GM18867 (cell line): Measurements from ENCODE around the gene ADAMTS17.
"Not testable (repeated sequence)": the region's sequence is repeated elsewhere in the genome, so short reads cannot be mapped to it uniquely, and the experiment has no call there.

Experiments
- ATAC-seq: cut with Tn5 transposase; IDR thresholded peaks from one replicate; pipeline ENCODE4 v1.9.1; 2021; ENCODE audit warnings: mild to moderate bottlenecking, moderate library complexity; ENCODE audit not compliant: unreplicated experiment

ADAMTS17 gene

DNA sequence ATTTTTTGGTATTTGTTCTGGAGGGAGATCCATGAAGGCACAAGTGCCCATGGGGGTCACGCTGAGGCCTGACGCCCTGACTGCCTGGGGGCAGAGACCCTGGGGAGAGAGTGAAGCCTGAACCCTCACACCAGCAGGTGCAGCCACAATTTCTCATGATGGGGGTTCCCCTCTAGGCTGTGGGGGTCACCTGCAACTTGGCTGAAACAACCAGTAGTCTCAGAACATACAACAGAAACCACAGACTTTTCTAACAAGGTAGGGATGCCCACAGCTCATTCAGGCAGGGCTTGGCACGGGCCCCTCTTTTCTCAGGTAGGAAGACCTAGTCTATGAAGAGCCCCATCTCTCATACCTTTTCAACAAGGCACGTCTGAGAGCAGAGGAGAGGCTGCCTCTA lies 245.1 kb downstream of the ADAMTS17 start:
- no peak for ATAC-seq

DNA sequence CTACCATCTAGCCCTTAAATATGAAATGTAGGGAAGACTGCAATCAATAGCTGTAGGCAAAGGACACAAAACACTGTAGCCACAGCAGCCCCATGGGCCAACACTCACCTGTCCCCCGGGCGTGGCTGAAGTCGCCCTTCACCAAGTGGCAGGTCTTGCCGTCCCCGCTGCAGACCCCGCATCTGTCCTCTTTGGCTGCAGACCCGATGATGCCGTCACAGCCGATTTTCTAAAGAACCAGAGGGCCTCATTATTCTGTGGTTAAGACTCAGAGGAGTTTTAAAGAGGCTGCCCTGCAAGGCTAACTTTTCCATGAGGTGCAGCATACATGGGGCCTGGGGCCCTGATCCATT lies 245.6 kb downstream of the ADAMTS17 start:
- ATAC-seq: no peak

DNA sequence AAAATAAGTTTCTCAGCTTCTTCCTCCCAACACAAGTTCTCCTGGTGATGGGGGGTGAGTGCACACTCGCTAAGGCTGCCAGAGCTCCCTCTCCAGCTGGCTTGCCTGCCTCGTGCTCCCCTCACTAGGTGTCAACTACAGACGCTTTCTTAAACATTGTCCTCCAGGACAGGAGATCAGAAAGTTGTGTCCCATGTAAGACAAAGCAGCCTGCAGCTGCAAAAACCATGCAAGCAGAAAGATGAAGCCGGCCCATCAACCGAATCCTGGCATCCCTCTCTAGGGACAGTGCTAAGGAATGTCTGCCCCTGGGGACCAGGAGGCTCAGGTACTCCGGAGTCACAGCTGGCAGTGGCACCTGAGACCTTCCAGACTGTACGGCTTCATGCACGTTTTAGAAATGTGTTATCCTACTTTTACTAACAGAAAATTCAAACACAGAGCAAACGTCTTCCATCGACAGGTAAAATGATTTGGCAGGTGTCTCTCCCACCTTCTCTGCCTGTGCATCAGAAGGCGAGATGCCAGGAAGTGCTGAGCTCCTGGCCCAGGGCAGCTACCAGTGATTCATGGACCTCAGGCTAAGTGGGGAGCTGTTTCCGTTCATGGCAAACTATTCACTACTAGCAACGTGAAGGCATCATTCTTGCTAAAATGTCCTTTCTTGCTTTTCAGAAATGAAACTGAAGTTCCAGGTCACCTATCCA lies 246.1 kb downstream of the ADAMTS17 start:
- no peak for ATAC-seq

DNA sequence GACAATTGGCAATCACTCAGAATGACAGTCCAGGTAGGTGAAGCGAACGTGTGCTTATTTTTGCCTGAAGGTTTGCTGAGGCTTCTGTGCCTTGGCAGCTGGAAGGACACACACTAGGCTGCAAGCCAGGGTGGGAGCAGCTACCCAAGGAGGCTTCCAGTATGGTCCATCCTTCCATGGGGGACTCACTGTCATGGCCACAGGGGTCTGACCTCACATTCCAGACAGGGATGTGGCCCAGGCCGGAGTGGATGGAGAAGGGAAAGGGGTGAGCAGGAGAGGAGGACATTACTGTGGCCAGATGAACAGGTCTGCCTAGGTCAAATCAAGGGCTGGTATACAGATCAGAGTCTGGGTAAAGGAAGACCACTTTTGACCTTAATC lies 247.7 kb downstream of the ADAMTS17 start:
- ATAC-seq: no peak

DNA sequence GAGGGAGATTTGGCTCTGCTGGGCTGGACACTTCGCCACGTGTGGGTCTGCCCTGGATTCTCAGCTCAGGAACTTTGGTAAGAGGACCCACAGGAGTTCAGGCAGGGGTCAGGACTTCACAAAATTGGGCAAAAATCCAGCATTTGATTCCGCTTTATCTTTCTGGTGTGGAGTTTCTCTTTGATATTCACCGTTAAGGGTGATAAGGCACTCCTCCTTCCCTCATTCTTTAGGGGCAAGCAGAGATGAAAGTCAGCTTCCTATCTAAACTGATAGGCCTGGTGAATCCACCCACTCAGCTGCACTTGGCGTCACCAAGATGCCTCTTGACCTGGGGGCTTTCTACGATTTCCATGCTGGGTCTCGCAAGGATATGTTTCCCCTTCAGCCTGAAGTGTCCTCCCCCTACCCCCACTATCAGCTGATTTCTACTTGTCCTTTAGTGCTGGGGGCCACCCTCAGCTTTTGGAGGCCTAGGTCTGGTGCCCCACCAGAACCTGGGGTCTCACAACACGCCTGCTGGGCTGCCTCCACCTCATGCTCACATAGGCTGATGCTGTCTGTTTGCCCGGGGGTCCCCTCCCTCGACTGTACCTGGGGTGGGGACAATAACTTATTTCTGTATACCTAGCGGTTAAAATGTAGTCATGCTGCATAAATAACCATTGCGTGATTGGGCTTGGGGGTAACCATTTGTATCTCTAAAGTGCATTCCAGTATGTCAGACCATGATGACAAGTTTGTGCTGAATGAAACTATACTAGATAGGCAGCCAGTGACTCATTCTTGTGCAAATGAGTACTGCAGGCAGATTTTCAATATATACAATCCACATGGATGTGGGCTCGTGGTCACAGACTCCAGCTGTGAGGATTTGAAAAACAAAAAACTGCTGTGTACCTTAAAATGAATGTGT lies 248.3 kb downstream of the ADAMTS17 start:
- no peak for ATAC-seq

DNA sequence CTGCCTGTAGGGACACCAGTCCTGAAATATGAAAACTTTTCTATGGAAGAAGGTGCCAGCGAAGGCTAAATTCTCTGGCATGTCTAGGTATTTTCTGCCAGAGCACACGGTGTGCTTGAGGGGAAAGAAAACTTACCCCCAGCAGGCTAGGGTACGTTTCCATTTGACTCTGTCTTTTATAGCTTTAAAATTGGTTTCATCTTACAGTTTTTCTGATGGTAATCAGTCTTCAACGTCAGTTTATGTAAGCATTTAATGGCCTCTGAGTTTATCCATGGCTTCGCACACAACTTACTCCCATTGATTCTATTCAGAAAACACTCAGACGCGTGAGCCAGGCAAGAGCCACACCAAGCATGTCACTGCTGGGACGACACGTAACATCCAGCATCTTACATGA lies 249.7 kb downstream of the ADAMTS17 start:
- ATAC-seq: no peak

DNA sequence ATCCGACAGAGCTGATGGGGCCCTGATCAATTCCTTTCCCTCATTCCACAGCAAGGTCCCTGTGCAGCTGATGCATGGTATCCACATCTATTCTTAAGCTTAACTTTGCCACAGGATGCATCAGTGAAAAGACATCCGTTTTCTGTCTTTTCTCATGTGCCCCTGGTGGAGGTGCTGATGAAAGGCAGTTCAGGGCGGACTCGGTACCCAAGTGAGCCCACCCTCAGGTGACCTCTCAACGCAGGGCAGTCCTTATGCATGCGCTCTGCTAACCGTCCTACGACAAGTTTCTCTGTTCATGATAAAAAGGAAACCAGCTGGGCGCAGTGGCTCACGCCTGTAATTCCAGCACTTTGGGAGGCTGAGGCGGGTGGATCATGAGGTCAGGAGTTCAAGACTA lies 251.4 kb downstream of the ADAMTS17 start:
- no peak for ATAC-seq

DNA sequence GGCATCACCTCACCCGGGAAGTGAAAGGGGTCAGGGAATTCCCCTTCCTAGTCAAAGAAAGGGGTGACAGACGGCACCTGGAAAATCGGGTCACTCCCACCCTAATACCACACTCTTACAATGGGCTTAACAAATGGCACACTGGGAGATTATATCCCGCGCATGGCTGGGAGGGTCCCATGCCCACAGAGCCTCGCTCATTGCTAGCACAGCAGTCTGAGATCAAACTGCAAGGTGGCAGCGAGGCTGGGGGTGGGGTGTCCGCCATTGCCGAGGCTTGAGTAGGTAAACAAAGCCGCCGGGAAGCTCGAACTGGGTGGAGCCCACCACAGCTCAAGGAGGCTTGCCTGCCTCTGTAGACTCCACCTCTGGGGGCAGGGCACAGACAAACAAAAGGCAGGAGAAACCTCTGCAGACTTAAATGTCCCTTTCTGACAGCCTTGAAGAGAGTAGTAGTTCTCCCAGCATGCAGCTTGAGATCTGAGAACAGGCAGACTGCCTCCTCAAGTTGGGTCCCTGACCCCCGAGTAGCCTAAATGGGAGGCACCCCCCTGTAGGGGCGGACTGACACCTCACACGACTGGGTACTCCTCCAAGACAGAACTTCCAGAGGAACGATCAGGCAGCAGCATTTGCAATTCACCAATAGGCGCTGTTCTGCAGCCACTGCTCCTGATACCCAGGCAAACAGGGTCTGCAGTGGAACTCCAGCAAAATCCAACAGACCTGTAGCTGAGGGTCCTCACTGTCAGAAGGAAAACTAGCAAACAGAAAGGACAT lies 257.5 kb downstream of the ADAMTS17 start:
- not testable (repeated sequence) for ATAC-seq

DNA sequence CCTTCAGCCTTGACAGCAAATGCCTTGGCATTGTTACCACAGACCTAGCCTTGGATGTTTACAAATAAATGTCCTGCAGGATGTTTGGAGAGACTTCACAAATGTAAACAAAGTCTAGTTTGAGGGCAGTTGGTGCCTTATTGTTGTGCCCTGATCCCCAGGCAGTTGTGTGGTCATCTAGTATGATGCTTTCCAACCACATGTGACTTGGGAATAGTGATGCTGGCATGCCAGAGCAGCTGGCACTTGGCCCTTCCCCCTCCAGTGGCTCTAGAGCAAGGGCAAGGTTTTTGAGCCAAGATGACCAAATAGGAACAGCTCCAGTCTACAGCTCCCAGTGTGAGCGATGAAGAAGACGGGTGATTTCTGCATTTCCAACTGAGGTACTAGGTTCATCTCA lies 258.2 kb downstream of the ADAMTS17 start:
- ATAC-seq: no peak

DNA sequence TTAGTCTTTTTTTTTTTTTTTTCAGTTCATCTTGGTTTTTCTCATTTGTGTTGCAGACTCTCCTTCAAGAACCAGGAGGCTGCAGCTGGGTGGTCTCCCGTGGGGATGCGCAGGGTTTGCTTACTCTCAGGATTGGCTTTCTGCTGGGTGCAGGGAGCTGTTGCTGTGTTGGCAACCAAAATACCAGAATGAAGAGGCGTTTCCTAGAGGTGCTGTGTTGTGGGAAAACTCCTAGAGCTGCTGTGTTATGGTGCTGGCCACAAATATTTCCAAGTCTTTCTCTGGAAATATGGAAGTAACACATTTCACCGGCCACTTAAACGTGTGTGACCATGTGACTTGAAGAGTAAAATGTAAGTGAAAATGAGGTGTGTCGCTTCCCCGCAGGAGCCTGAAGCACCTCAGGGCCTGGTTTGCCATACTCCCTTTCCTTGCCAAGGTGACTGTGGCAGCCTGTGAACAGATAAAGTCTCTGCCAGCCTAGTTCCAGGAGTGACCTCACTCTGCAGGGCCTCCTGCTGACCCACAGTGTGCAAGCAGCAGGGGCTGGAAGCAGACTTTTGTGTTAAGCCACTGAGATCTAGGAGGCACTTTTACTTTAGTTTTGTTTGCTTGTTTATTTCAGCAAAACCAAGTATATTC lies 258.9 kb downstream of the ADAMTS17 start:
- no peak for ATAC-seq

DNA sequence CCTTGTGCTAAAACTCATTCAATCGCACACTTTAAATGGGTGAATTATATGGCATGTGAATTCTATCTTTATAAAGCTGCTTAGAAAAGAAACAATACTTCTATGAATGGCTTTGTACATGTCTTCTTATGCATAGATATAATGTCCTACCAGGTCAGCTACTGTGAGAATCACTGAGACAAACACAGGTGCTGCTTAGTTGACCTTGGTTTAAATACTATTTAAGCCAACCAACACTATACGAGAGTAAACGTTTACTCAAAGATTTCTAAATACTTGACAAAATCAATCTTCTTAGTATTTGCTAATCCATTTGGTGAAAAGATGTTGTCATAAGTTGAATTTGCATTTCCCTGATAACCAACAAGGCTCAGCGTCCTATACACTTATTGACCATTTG lies 260.3 kb downstream of the ADAMTS17 start:
- ATAC-seq: no peak

DNA sequence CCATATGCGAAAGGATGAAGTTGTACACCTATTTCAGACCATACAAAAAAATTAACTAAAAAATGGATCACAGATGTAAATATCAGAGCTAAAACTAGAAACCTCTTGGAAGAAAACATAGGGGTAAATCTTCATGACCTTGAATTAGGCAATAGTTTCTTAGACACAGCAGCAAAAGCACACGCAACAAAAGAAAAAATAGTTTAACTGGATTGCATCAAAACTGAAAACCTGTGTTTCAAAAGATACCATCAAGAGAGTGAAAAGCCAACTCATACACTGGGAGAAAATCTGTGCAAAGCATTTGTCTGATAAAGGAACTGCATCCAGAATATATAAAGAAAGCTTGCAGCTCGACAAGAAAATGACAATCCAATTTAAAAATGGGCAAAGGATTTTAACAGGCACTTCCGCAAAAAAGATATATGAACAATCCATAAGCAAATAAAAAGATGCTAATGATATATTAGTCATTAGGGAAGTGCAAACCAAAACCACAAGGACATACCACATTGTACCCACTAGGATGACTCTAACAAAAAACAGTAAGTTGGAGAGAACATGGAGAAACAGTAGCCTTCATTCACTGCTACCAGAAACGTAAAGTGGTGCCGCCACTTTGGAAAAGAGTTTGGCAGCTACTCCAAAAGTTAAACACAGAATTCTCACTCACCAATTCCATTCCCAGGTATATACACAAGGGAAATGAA lies 263.1 kb downstream of the ADAMTS17 start:
- no peak for ATAC-seq

DNA sequence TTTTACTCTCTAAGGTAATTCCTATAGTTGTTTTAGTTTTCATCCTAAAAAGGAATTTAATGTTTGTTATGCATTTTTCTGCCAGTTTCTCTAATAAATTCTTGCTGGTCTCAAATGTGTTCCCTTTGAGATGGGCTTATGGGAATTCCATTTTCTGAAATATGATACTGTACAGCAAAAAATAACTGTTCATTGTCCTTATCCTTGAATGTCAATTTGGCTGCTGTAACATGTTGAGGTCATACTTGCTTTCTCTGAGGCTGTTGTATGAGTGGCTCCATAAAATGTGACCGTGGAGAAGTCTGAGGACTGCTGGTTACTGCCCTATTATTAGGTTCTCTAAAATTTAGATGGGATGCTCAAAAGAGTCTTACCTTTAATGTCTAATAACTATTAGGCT lies 266.5 kb downstream of the ADAMTS17 start:
- no peak for ATAC-seq

DNA sequence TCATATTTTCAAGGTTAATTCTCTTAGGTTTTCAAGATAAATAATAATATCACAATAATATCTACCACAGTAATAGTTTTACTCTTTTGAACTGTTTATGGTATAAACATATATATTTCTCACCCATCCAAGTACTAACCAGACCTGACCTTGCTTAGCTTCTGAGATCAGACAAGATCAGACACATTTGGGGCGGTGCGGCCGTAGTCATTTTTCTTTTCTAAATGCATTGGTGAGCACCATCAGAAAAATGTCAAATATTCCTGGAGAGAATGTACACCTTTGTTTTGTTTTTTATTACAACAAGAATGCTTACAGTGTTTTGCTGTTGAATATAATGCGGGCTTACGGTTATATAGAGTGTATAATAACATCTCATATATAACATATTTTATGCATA lies 267.8 kb downstream of the ADAMTS17 start:
- ATAC-seq: no peak

DNA sequence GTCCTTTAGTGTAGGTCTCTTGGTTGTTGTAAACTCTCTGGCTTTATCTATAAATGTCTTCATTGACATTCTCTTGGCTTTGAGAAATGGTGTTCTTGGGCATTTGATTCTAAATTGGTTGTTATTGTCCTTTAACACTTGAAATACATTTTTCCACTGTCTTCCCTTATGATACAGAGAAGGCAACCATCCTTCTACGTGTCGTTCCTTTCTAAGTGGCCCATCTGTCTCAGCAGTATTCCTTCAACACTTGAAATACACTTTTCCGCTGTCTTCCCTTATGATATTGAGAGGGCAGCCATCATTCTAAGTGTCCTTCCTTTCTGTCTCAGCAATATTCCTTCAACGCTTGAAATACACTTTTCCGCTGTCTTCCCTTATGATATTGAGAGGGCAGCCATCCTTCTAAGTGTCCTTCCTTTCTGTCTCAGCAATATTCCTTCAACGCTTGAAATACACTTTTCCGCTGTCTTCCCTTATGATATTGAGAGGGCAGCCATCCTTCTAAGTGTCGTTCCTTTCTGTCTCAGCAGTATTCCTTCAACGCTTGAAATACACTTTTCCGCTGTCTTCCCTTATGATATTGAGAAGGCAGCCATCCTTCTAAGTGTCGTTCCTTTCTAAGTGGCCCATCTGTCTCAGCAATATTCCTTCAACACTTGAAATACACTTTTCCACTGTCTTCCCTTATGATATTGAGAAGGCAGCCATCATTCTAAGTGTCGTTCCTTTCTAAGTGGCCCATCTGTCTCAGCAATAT lies 275.1 kb downstream of the ADAMTS17 start:
- ATAC-seq: not testable (repeated sequence)

DNA sequence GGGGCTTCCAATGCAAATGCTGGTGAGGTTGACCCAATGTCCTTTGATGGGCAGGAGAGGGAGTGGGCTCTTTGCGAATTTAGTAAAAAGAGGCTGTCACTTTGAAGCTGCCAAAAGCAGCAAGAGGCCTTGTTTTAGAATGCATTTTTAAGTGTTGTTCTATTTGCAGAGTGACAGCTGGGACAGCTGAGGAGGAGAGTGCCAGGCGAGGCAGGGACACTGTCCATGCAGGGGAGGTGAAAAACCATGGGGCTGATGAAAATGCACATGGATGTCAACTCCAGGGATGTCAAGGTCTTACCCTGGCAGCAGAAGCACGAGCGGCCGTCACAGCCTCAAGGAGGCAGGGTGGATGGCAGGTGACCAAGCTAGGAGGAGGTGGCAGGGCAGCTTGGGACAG lies 279.8 kb downstream of the ADAMTS17 start:
- no peak for ATAC-seq

DNA sequence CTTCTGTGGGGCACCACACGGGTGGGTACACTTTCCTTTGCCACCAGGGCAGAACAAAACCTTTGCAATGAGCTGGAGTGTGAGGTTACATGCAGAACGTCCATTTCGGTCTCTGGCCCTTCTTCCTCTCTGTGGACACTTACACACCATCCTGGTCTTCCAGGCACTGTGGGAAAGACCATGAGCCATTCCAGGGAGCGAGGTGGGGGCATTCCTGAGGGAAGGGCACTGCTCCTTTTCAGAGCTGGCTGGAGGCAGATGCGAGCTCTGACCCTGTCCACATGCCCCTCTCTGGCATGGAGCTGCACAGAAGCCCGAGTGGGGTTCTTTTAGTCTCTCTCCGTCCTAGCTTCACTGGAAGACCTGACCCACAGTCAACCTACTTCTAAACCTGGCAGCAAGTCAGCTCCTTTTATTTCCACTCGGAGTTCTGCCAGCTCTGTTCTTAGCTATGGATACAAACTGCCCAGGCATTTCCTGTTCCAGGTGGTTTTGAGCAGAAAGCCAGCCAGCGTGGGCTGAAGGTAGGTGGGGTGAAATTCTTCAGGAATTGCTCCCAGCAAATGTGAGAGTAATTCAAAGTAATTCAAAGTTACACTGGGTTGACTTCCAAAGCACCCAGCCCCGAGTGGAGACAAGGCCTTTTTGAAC lies 281.4 kb downstream of the ADAMTS17 start:
- no peak for ATAC-seq

DNA sequence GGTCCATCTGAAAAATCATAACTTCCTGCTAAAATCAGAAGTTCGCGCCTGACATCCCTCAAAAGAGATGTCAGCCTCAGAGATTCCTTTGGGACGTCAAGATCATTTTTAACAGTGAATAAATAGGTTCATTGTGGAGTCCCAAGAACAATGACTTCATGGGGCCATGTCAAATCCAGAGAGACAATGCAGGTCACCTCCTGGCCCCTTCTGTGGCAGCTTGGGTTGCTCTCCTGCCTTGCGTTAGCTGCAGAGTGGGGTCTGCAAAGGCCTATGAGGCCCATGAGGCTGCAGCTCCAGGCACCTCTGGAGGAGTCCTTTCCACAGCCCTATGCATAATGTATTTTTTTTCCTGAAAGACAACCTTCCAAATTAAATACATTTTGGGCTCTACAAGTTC lies 282.3 kb downstream of the ADAMTS17 start:
- ATAC-seq: no peak

DNA sequence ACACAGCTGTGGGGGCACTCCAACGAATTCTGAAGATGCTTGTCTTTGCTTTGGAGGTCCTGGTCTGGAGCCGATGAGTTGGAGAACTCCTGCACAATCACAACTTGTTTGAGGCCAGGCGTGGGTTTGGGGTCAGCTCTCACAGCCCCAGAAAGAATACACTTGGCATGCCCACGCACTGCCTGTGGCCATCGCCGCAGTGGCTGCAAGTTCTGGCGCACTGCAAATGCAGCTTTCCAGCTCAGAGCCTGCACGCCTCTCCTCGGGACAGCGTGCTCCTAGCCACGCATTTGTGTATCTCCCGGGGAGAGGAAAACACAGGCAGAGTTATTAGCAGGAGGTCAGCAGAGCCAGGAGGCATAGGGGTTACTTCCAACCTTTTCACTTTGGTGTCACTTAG lies 282.7 kb downstream of the ADAMTS17 start:
- ATAC-seq: no peak
